IPS-18c (cell line): ENCODE results near the gene FERD3L.

Experiments used
- H3K4me3 ChIP-seq: 2 replicates; pipeline ENCODE4 v1.7.0; 2013; ENCODE audit warnings: low read depth, mild to moderate bottlenecking, low read length, moderate library complexity; ENCODE audit not compliant: insufficient read depth
- H3K9me3 ChIP-seq: one replicate; pipeline ENCODE4 v1.6.1; 2013; ENCODE audit warnings: mild to moderate bottlenecking, low read length, moderate library complexity; ENCODE audit not compliant: control insufficient read depth, insufficient read depth

Gene FERD3L

DNA sequence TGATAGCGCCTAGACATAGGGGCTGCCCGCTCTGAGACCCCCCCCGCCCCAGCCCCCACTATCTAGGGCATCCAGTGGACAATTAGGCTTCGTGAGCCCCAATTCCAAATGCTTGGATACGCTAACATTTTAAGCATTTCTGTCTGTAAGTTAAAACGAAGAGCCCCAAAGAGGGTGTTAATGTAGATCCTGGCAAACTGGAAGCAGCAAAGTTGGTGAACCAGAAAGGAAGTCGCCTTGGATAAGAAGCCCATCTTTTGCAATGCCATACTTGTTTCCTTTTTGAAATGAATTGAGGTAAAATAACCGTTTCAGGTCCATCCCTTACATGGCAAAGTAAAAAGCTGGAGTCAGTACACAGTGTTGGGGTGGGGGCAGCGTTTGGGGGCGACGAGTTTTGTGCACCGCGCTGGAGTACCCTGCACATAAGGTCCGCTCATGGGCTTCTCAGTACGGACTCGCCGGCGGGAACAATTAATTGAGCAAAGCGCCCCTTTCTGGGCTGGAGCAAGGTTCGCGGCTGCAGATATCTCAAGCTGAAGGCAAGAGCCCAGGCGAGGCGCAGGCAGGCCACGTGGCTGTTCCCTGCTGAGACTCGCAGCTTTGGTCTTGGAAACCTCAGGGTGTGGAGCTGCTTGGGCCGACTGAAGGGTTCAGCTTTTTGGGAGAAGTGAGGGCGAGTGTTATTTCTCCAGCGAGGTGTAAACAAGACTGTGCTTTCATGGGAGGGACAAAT lies 26.4 kb downstream of the FERD3L start:
- H3K4me3 ChIP-seq = peak overlapping the region; percentile 41; the same call in 1 of the 2 replicates

GRCh38 chr7:19117870-19118608 lies 27.2 kb downstream of the FERD3L start:
- H3K4me3 ChIP-seq = peak overlapping the region; percentile 56
- H3K9me3 ChIP-seq = no peaks in the 10 kb centered on the region

More for the DNA sequence above, 26.4 kb downstream of the FERD3L start:
- no peaks in the 10 kb centered on the region for H3K9me3 ChIP-seq

DNA sequence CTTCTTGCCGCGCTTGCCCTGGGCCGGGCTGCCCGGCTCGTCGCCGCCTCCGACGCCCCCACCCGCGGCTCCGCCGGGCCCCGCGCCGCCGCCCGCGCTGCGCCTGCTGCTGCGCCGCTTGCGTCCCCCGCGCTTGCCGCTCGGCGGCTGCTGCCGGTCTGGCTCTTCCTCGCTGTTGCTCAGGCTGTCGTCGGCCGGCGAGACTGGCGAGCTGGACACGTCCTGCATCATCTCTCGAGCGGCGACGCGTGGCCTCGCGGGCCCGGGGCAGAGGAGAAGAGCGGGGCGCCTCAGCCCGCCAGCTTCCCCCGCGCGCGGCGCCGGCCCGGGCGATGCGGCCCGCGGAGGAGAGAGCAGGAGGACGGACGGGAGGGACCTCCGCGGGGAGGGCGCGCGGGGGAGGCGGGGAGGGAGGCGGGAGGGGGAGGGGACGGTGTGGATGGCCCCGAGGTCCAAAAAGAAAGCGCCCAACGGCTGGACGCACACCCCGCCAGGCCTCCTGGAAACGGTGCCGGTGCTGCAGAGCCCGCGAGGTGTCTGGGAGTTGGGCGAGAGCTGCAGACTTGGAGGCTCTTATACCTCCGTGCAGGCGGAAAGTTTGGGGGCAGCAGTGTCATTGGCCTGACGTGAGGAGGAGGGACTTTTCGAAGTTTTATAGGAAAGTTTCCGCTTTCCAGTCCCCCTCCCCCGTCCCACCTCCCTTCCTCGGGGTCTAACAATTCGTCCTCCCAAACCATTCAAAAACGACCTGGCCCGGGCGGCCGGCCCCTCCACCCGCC lies 27.9 kb downstream of the FERD3L start, which contains the start of gene TWIST1:
TWIST1 (minus strand) TSS at position 546 of the 779 bp plus-strand sequence; CDS start at position 231, 315 bp downstream.
- peak within 1 kb of the TSS; percentile 63 for H3K4me3 ChIP-seq

DNA sequence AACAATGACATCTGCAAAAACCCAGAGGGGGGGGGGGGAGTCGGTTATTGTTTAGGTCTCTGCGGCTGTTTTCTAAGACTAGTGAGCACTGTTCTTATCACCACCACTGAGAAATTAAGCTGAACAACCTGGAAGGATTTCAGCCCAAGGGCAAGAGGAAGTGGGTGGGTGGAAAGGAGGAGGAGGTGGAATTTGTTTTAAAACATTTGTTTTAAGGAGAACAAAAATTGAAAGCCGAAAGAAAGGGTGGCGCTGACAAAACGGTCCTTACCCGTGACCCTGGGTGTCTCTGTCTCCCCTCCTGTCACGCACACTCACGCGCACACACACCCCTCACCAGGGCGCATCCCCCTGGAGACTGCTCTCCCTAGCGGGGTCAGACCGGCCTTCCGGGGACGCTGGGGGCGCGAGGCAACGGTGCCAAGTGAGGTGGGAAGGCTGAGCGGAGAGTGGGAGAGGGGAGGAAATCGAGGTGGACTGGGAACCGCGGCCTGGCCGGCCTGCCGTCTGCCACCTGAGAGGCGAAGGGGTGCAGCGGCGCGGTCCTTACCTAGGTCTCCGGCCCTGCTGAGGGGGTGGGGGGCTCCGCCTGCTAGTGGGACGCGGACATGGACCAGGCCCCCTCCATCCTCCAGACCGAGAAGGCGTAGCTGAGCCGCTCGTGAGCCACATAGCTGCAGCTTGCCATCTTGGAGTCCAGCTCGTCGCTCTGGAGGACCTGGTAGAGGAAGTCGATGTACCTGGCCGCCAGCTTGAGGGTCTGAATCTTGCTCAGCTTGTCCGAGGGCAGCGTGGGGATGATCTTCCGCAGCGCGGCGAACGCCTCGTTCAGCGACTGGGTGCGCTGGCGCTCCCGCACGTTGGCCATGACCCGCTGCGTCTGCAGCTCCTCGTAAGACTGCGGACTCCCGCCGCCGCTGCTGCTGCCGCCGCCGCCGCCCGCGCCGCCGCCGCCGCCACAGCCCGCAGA lies 28.8 kb downstream of the FERD3L start:
- Histone ChIP-seq H3K4me3 (peak overlapping the region; percentile 63), H3K9me3 (peaks cover 2% of the 10 kb centered on the region)

More for the DNA sequence above, 27.9 kb downstream of the FERD3L start, which contains the start of gene TWIST1:
- H3K9me3 ChIP-seq = peaks cover under 1% of the 10 kb centered on the region

DNA sequence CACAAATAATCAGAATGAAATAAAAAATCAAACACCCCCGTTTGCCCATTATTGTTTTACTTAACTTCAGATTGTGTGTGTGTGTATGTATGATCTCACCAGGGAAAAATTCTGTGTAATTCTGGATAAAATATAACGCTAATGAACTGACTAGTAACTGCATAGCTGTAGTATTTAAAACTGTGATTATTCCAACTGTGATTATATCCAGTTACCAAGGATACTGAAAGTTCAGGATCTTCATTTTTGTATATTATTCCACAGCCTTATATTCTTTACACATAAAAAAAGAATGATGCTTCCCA lies 30.7 kb downstream of the FERD3L start:
- Histone ChIP-seq H3K9me3 (peaks cover 2% of the 10 kb centered on the region), H3K4me3 (no peak overlapping the region)

DNA sequence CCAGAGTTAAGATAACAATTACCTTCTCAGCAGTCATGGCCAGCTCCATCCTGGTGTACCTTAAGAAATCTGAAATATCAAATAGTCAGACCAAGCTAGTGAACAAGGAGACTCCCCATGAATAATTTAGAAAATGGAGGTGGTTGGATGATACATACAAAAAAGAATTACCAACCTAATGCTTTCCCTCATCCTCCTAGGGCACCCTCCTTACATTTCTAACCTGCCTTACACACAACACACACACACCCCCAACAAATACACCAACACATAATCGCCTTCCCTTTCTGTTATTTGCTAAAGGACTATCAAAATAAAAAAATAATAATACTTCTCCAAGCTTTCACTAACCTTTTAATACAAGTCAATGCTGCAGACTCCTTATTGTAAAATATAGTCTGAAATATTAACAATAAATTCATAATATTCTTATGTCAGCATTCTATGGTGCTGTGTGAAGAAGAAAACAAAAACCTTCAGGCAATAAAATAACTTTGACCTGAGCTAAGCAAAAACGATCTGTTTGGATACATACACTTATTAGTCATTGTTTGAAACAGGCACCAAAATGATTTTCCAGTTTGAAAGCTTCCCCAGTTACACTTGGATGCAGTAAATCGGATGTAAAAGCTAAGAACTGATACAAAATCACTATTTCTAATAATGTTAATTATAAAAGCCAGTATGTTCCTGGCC lies 31.2 kb downstream of the FERD3L start:
- H3K9me3 ChIP-seq = peaks cover 2% of the 10 kb centered on the region
- no peak overlapping the region for H3K4me3 ChIP-seq

- Histone ChIP-seq H3K4me3 (no peak overlapping the region), H3K9me3 (peaks cover 2% of the 10 kb centered on the region)
Observed at GRCh38 chr7:19113002-19113350, 32.2 kb downstream of the FERD3L start.

GRCh38 chr7:19112274-19113001 lies 32.8 kb downstream of the FERD3L start:
- Histone ChIP-seq H3K4me3 (peak overlapping the region; percentile 22), H3K9me3 (peaks cover 2% of the 10 kb centered on the region)

DNA sequence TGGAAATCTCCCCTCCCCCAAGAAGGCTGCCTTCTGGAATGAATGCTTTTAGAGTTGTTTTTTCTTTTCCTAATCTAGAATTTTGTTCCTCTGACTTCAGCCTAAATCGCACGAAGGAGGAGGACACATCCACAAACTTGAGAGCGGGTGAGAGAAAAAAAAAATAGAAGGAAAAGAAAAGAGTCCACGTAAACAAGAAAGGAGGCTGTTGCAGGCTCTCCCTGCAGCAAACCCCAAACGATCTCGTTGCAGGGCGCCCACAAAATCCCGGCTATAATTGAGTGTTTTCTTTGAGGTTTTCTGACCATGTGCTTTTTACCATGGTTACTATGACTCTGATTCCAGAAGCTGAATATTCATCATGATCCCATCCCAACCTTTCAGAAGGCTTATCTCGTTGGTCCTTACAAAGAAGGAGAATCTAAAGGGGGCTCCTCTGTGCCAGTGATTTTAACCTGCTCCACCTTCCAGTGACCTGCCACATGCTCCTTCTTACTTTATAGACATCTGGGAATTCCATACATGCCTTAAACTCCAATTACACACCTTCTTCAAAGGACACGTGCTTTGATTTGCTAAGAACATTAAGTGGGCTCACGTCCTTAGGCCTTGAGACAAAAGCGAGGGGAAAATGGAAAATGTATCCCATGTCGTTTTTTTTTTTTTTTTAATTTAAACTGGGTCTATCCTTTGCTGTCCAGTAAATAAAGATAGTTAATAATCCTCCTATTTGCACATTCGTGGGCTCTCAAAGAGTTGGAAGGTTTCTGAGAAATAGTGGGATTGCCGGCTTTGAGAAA lies 33.5 kb downstream of the FERD3L start:
- no peak overlapping the region for H3K4me3 ChIP-seq
- peaks cover 2% of the 10 kb centered on the region for H3K9me3 ChIP-seq

- no peak overlapping the region for H3K4me3 ChIP-seq
Observed at GRCh38 chr7:19110776-19111175, 34.4 kb downstream of the FERD3L start.

DNA sequence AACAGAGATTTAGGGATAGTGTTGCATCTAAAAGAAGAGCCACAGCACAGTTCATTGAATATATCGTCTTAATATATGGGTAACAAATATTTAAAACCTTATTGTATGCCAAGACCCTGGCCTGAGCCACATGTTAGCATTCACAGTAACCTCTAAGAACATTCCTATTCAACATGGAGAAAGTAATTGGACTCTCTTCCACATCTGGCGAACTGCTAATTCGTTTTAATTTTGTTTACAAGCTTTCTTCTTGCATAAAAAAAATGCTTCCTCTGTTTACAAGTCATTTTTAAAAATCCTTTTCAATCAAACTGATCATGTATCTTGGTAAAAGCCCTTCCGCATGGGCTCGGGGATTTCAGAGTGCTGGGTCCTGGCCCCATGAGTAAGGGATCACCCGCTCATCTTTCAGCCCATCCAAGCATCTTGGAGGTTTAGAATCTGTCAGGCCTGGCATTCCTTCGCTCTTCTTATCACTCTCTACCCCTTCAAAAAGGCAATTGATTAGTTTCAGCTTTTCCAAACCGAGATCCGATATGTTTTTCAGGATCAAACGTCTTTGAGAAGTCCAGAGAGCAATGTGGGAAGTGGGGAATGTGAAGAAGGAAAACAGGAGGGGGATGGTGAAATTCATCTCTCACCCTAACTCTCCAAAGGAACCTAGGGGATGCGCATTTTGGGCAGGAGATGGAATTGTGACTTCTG lies 35.0 kb downstream of the FERD3L start:
- Histone ChIP-seq H3K9me3 (peaks cover 2% of the 10 kb centered on the region), H3K4me3 (no peak overlapping the region)

More at GRCh38 chr7:19110776-19111175, 34.4 kb downstream of the FERD3L start:
- peaks cover 2% of the 10 kb centered on the region for H3K9me3 ChIP-seq

- Histone ChIP-seq H3K4me3 (no peak overlapping the region; the same call in 1 of the 2 replicates), H3K9me3 (peaks cover 2% of the 10 kb centered on the region)
Observed at GRCh38 chr7:19109000-19109946, 35.9 kb downstream of the FERD3L start.

GRCh38 chr7:19107356-19108146 lies 37.7 kb downstream of the FERD3L start:
- Histone ChIP-seq H3K4me3 (peak overlapping the region; percentile 50; the same call in 1 of the 2 replicates), H3K9me3 (peaks cover 2% of the 10 kb centered on the region)
